ENCODE results near the gene C2CD2L. TPM values are rescaled to one million over a fixed set of nuclear protein-coding genes. Genes with fewer than 3 reads are reported as not detected.

C2CD2L gene
- total and polyA plus RNA-seq, 2 donors (not counting 3 experiments of a cell fraction or from before 2014, with no cell fraction given): 9.1 to 10.4 TPM

DNA sequence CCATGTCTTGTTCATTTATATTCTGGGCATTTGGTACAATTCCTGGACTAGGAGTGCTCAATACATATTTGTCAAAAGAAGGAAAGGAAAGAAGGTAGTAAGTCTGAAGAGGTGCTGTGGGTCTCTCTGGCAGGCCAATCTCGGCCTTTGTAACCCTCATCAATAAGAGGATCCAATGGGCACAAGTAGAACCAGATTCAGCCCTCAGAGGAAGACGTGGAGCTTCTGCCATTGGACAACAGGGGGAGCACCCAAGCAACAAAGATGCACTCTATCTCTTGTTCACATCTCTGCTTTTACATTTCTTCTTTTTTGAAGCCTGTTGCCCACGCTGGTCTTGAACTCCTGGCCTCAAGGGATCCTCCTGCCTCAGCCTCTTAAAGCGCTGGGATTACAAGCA is 41.8 kb upstream of the C2CD2L start:
- TF ChIP-seq EZH2 (IDR thresholded peaks at IDR 0.05; ENCODE audit: borderline replicate concordance, low read depth, low read length, severe bottlenecking): no peak
- peak; percentile 80 for TF ChIP-seq GATA2 (IDR thresholded peaks at IDR 0.05; ENCODE audit: insufficient read depth, insufficient read length, low read depth, low read length)
- TF ChIP-seq CTCF (IDR thresholded peaks at IDR 0.05; ENCODE audit: extremely low read depth in 1 of 2, insufficient read depth in 1 of 2, low read depth in 1 of 2, low read length in 2 of 2): peak; percentile 25 to 58
- intact Hi-C loops (cut with micrococcal nuclease) (loop anchor here (2.0 to 5.0 kb wide), 3 partner anchors 131 to 273 kb away; partner anchors contain the start of gene MCAM), dilution Hi-C loops (cut with MboI; ENCODE audit: extremely low pct_ligation_motif_present, low sequenced_read_pairs) (no loop called here)
- no peak overlapping the region for H3K27ac ChIP-seq (ENCODE audit: insufficient read depth, low read depth, low read length)
- CTCF ChIA-PET: interaction anchor here (0.6 to 2.2 kb wide), 15 partner anchors 9 to 273 kb away, joined by 3 to 9 read pairs (median 3); partner anchors contain the start of genes DPAGT1, HMBS and HYOU1
- FAIRE-seq (peak; percentile 66), DNase-seq (ENCODE audit: low read depth, low spot score) (peak; percentile 31)
- POLR2A ChIA-PET: no interaction called here
- no TSS peak for BruUV-seq (replicated peaks)
- peaks cover 14% of the 10 kb centered on the region for H3K79me2 ChIP-seq (ENCODE audit: control insufficient read depth, insufficient read depth, low read length)
- H3K4me1 ChIP-seq (ENCODE audit: control insufficient read depth, extremely low read depth, insufficient read depth, low read length): peaks cover 3% of the 10 kb centered on the region
- H3K4me2 ChIP-seq (ENCODE audit: insufficient read depth, low read length): no peak overlapping the region
- H3K27me3 ChIP-seq (ENCODE audit: control insufficient read depth in 2 of 2, insufficient read depth in 2 of 2, low read length in 2 of 2): no peaks in the 10 kb centered on the region
- H3K36me3 ChIP-seq (ENCODE audit: control insufficient read depth in 2 of 2, extremely low read depth in 1 of 2, insufficient read depth in 2 of 2, low read length in 2 of 2): peaks cover 3 to 4% of the 10 kb centered on the region in 2 experiments
- no peaks in the 10 kb centered on the region for H4K20me1 ChIP-seq (replicated peaks; ENCODE audit: control insufficient read depth, extremely low read depth, insufficient read depth, low read length)
- H3K9me3 ChIP-seq (replicated peaks; ENCODE audit: control insufficient read depth, insufficient read depth, low read length): no peaks in the 10 kb centered on the region
- no peaks in the 10 kb centered on the region for H3K9me1 ChIP-seq (replicated peaks; ENCODE audit: control insufficient read depth, extremely low read depth, insufficient read depth, low read length)
- no peak overlapping the region for H2AFZ ChIP-seq (ENCODE audit: low read depth, low read length)
- H3K9ac ChIP-seq (replicated peaks; ENCODE audit: extremely low read depth, insufficient read depth, low read length): no peak overlapping the region
- H3K4me3 ChIP-seq (replicated peaks in 1 of 3; ENCODE audit: insufficient read depth in 1 of 3, low read depth in 1 of 3, low read length in 3 of 3): no peak overlapping the region
